SU-DHL-6 (cell line): Measurements from ENCODE around the gene PLCH1.

Source experiments
- H2AFZ ChIP-seq: fragments of 200-600 bp; sonication (generic); 2 replicates; pipeline ENCODE4 v1.6.1; 2014; ENCODE audit warnings: low read depth, mild to moderate bottlenecking, moderate library complexity, mixed read lengths, antibody characterized with exemption, low read length; ENCODE audit not compliant: severe bottlenecking
- H3F3A ChIP-seq: fragments of 200-600 bp; shearing (Covaris generic); 2 replicates; pipeline ENCODE4 v1.6.0; 2016; ENCODE audit warnings: antibody characterized with exemption, mild to moderate bottlenecking; ENCODE audit not compliant: insufficient read depth
- H3K27ac ChIP-seq: fragments of 200-600 bp; sonication (generic); 2 replicates; pipeline ENCODE4 v1.5.1; 2016; ENCODE audit warnings: low read depth, mild to moderate bottlenecking, low read length, moderate library complexity, mixed read lengths
- H3K27me3 ChIP-seq: fragments of 200-600 bp; sonication (generic), shearing (Covaris generic); 2 replicates; pipeline ENCODE4 v1.6.0; 2014; ENCODE audit warnings: mild to moderate bottlenecking, low read length
- H3K36me3 ChIP-seq: fragments of 200-600 bp; sonication (generic); 2 replicates; pipeline ENCODE4 v1.6.1; 2014; ENCODE audit warnings: mild to moderate bottlenecking, low read length, mixed read lengths
- H3K4me2 ChIP-seq: fragments of 300-600, 200-600 bp; shearing (Covaris generic), sonication (generic); 2 replicates; pipeline ENCODE4 v1.6.0; 2014; ENCODE audit warnings: low read length, low read depth, mild to moderate bottlenecking; ENCODE audit not compliant: poor library complexity, severe bottlenecking
- H3K4me3 ChIP-seq: fragments of 200-600 bp; sonication (generic); 2 replicates; pipeline ENCODE4 v1.5.1; 2014; ENCODE audit warnings: antibody characterized with exemption, low read length, mild to moderate bottlenecking, mixed read lengths; ENCODE audit not compliant: insufficient read depth, poor library complexity, severe bottlenecking
- H3K79me2 ChIP-seq: fragments of 200-600 bp; sonication (generic); 2 replicates; pipeline ENCODE4 v1.6.1; 2014; ENCODE audit warnings: mild to moderate bottlenecking, low read length, moderate library complexity; ENCODE audit not compliant: insufficient read depth
- H3K9ac ChIP-seq: fragments of 200-600 bp; sonication (generic); 2 replicates; pipeline ENCODE4 v1.7.0; 2014; ENCODE audit warnings: mild to moderate bottlenecking, low read length
- H3K9me2 ChIP-seq: fragments of 200-600 bp; sonication (generic); replicated peaks from 2 replicates; pipeline ENCODE4 v1.6.1; 2014; ENCODE audit warnings: low read length; ENCODE audit not compliant: insufficient read depth
- H3K9me3 ChIP-seq: fragments of 200-600 bp; sonication (generic); 2 replicates; pipeline ENCODE4 v1.6.1; 2014; ENCODE audit warnings: low read length, mixed read lengths; ENCODE audit not compliant: insufficient read depth
- H4K20me1 ChIP-seq: fragments of 200-600 bp; sonication (generic); 2 replicates; pipeline ENCODE4 v1.6.1; 2014; ENCODE audit warnings: low read depth, mild to moderate bottlenecking, antibody characterized with exemption, low read length, moderate library complexity, mixed read lengths
- EZH2phosphoT487 ChIP-seq: fragments of 200-600 bp; sonication (generic), shearing (Covaris generic); conservative IDR thresholded peaks from 2 replicates; pipeline ENCODE4 v1.6.1; 2018; ENCODE audit warnings: mild to moderate bottlenecking, antibody characterized with exemption, low read length, moderate library complexity, mixed read lengths
- TF ChIP-seq, protein P1 (sequence below): fragments of 200-600 bp; sonication (generic); IDR thresholded peaks from one replicate; pipeline ENCODE4 v1.5.1; 2017; ENCODE audit warnings: antibody characterized with exemption, mild to moderate bottlenecking, low read length, moderate library complexity; ENCODE audit not compliant: insufficient read depth, poor library complexity, severe bottlenecking

The PLCH1 gene

DNA sequence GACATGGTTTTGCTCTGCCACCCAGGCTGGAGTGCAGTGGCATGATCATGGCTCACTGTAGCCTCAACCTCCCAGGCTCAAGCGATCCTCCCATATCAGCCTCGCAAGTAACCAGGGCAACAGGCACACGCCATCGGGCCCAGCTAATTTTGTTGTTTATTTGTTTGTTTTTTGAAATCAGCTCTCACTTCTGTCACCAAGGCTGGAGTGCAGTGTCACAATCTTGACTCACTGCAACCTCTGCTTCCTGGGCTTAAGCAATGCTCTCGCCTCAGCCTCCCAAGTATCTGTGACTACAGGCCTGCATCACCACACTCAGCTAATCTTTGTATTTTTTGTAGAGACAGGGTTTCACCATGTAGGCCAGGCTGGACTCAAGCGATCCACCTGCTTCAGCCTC lies 26.3 kb upstream of the PLCH1 start:
- H3K27me3 ChIP-seq, result no peaks in the 10 kb centered on the region
- no peaks in the 10 kb centered on the region for H3F3A ChIP-seq
- H3K9ac ChIP-seq, result no peak overlapping the region
- no peak overlapping the region for H3K27ac ChIP-seq
- H3K36me3 ChIP-seq, result no peaks in the 10 kb centered on the region
- H3K79me2 ChIP-seq, result no peaks in the 10 kb centered on the region
- no peak overlapping the region for H2AFZ ChIP-seq
- TF ChIP-seq EZH2phosphoT487, result no peak
- TF ChIP-seq, protein P1, sequence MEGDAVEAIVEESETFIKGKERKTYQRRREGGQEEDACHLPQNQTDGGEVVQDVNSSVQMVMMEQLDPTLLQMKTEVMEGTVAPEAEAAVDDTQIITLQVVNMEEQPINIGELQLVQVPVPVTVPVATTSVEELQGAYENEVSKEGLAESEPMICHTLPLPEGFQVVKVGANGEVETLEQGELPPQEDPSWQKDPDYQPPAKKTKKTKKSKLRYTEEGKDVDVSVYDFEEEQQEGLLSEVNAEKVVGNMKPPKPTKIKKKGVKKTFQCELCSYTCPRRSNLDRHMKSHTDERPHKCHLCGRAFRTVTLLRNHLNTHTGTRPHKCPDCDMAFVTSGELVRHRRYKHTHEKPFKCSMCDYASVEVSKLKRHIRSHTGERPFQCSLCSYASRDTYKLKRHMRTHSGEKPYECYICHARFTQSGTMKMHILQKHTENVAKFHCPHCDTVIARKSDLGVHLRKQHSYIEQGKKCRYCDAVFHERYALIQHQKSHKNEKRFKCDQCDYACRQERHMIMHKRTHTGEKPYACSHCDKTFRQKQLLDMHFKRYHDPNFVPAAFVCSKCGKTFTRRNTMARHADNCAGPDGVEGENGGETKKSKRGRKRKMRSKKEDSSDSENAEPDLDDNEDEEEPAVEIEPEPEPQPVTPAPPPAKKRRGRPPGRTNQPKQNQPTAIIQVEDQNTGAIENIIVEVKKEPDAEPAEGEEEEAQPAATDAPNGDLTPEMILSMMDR, result no peak
- no peaks in the 10 kb centered on the region for H4K20me1 ChIP-seq
- H3K4me3 ChIP-seq, result no peak overlapping the region
- H3K9me3 ChIP-seq, result peaks cover 10% of the 10 kb centered on the region; the same call in 1 of the 2 replicates
- no peak overlapping the region for H3K4me2 ChIP-seq
- no peaks in the 10 kb centered on the region for H3K9me2 ChIP-seq

DNA sequence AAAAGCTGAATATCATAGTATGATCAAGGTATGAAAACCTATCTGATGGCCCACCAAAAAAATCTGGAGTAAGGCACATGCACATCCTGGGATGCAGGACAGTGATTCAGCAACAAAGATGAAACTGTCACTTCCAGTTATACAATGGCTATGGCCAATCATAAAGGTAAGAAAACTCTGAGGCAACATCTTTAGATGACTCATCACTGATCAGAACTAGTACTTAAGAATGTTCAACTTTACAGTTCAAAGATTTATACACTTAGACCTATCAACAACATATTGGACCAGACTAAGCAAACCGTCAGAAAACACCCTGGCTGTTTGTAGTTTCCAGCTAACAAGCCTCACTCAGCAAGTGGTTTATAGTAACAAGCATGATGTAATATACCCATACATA lies 21.3 kb upstream of the PLCH1 start:
- H3F3A ChIP-seq, result no peaks in the 10 kb centered on the region
- no peak overlapping the region for H3K4me3 ChIP-seq
- no peak overlapping the region for H2AFZ ChIP-seq
- H3K4me2 ChIP-seq, result no peak overlapping the region
- TF ChIP-seq, protein P1, result no peak
- TF ChIP-seq EZH2phosphoT487, result no peak
- no peaks in the 10 kb centered on the region for H3K27me3 ChIP-seq
- H4K20me1 ChIP-seq, result no peaks in the 10 kb centered on the region
- H3K79me2 ChIP-seq, result no peaks in the 10 kb centered on the region
- no peak overlapping the region for H3K27ac ChIP-seq
- H3K9ac ChIP-seq, result no peak overlapping the region
- H3K9me3 ChIP-seq, result peaks cover 10% of the 10 kb centered on the region; the same call in 1 of the 2 replicates
- no peaks in the 10 kb centered on the region for H3K36me3 ChIP-seq
- H3K9me2 ChIP-seq, result no peaks in the 10 kb centered on the region

DNA sequence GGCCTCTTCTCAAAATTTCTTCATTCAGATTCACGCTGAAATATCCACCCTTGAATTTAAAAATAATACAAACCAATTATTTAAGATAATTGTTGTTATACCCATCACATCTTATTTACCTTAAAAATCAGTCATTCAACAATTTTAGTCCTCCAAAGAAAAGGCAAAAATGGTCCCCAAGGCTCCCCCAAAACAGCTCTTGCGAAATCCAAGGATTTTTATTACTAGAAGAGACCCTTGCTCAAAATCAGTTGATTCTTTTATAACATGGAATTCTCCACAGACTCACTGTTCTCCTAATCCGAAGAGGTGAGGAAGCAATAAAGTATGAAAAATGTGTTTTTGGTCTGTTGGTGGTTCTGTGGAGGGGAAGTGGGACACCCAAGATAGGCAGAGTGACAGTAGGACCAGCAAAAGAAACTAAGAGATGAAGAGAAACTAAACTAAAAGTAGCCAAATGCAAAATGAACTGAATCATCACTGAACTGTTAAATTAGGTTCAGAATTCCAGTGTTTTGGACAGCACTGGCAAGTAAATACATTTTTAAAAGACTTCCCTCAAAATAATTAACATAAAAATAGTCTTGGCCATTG lies 19.1 kb upstream of the PLCH1 start:
- H3K4me2 ChIP-seq, result no peak overlapping the region

DNA sequence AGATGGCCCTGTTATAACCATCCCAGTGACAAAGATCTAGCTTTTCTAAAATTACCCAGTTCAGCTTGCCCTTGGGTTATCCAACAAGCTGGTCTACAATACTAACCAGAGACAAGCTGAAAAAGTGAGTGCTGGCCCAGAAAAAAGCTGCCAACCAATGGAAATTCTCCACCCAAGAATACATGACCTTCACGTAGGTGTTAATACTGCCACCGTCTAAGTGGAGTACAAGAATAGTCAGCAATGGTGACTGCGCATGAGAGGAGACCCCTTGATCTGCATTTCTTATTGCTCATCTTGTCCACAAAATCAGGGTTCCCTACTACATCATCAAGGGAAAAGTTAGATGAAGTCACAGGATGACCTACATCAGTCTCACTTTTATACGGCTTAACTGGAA lies 15.8 kb upstream of the PLCH1 start:
- H4K20me1 ChIP-seq, result no peaks in the 10 kb centered on the region
- TF ChIP-seq, protein P1, result no peak
- TF ChIP-seq EZH2phosphoT487, result no peak
- H3K27me3 ChIP-seq, result no peaks in the 10 kb centered on the region
- H3K9me3 ChIP-seq, result no peaks in the 10 kb centered on the region
- H3K4me3 ChIP-seq, result no peak overlapping the region
- H3F3A ChIP-seq, result no peaks in the 10 kb centered on the region
- H3K4me2 ChIP-seq, result no peak overlapping the region
- H3K9me2 ChIP-seq, result no peaks in the 10 kb centered on the region
- no peak overlapping the region for H3K9ac ChIP-seq
- no peaks in the 10 kb centered on the region for H3K36me3 ChIP-seq
- H3K79me2 ChIP-seq, result no peaks in the 10 kb centered on the region
- no peak overlapping the region for H2AFZ ChIP-seq
- H3K27ac ChIP-seq, result no peak overlapping the region

More for the DNA sequence above, 19.1 kb upstream of the PLCH1 start:
- Histone ChIP-seq H3K79me2 (no peaks in the 10 kb centered on the region), H3K27me3 (no peaks in the 10 kb centered on the region), H4K20me1 (no peaks in the 10 kb centered on the region), H3F3A (no peaks in the 10 kb centered on the region), H3K9me2 (no peaks in the 10 kb centered on the region), H3K36me3 (no peaks in the 10 kb centered on the region), H2AFZ (no peak overlapping the region), H3K9ac (no peak overlapping the region), H3K27ac (no peak overlapping the region), H3K4me3 (no peak overlapping the region), H3K9me3 (no peaks in the 10 kb centered on the region)
- TF ChIP-seq EZH2phosphoT487, result no peak
